ENCODE data around the gene FAN1.

Gene FAN1

GRCh38 chr15:30895461-30896210 lies 8.1 kb upstream of the FAN1 start:
- in situ Hi-C loops (cut with HindIII; ENCODE audit: low pct_ligation_motif_present, low sequenced_read_pairs): no loop called here
- no peaks in the 10 kb centered on the region for H3K27me3 ChIP-seq (replicated peaks)
- H3K36me3 ChIP-seq (replicated peaks): no peaks in the 10 kb centered on the region
- no peak for DNase-seq
- H3K4me3 ChIP-seq (ENCODE audit: low read depth, low read length): no peak overlapping the region
- no peak overlapping the region for H3K27ac ChIP-seq
- TF ChIP-seq, protein P1, sequence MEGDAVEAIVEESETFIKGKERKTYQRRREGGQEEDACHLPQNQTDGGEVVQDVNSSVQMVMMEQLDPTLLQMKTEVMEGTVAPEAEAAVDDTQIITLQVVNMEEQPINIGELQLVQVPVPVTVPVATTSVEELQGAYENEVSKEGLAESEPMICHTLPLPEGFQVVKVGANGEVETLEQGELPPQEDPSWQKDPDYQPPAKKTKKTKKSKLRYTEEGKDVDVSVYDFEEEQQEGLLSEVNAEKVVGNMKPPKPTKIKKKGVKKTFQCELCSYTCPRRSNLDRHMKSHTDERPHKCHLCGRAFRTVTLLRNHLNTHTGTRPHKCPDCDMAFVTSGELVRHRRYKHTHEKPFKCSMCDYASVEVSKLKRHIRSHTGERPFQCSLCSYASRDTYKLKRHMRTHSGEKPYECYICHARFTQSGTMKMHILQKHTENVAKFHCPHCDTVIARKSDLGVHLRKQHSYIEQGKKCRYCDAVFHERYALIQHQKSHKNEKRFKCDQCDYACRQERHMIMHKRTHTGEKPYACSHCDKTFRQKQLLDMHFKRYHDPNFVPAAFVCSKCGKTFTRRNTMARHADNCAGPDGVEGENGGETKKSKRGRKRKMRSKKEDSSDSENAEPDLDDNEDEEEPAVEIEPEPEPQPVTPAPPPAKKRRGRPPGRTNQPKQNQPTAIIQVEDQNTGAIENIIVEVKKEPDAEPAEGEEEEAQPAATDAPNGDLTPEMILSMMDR (IDR thresholded peaks at IDR 0.05; ENCODE audit: low read depth, low read length, missing control alignments): no peak

DNA sequence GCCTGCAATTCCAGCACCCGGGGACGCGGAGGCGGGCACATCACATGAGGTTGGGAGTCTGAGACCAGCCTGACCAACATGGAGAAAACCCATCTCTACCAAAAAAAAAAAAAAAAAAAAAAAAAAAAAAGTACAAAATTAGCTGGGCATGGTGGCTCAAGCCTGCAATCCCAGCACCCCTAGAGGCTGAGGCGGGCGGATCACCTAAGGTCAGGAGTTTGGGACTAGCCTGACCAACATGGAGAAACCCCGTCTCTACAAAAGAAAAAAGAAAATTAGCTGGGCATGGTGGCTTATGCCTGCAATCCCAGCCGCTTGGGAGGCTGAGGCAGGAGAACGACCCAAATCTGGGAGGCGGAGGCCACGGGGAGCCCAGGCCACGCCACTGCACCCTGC lies 7.5 kb upstream of the FAN1 start:
- no peak overlapping the region for H3K27ac ChIP-seq
- no peak overlapping the region for H3K4me3 ChIP-seq (ENCODE audit: low read depth, low read length)
- H3K36me3 ChIP-seq (replicated peaks): no peaks in the 10 kb centered on the region
- H3K27me3 ChIP-seq (replicated peaks): no peaks in the 10 kb centered on the region
- in situ Hi-C loops (cut with HindIII; ENCODE audit: low pct_ligation_motif_present, low sequenced_read_pairs): no loop called here
- no peak for DNase-seq
- TF ChIP-seq, protein P1 (IDR thresholded peaks at IDR 0.05; ENCODE audit: low read depth, low read length, missing control alignments): no peak

GRCh38 chr15:30901889-30902288 lies 1.8 kb upstream of the FAN1 start:
- no peak overlapping the region for H3K27ac ChIP-seq
- in situ Hi-C loops (cut with HindIII; ENCODE audit: low pct_ligation_motif_present, low sequenced_read_pairs): no loop called here
- no peaks in the 10 kb centered on the region for H3K36me3 ChIP-seq (replicated peaks)
- no peak for DNase-seq
- TF ChIP-seq, protein P1 (IDR thresholded peaks at IDR 0.05; ENCODE audit: low read depth, low read length, missing control alignments): no peak
- H3K27me3 ChIP-seq (replicated peaks): no peaks in the 10 kb centered on the region
- H3K4me3 ChIP-seq (ENCODE audit: low read depth, low read length): no peak overlapping the region

DNA sequence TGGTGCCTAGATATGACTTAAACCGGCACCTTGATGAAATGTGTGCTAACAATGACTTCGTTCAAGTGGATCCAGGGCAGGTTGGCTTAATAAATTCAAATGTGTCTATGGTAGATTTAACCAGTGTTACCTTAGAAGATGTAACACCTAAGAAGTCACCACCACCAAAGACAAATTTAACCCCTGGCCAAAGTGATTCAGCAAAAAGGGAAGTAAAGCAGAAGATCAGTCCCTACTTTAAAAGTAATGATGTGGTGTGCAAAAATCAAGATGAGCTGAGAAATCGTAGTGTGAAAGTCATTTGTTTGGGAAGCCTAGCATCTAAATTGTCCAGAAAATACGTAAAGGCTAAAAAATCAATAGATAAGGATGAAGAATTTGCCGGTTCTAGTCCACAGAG lies 1.1 kb downstream of the FAN1 start:
- Histone ChIP-seq H3K27me3 (replicated peaks) (no peaks in the 10 kb centered on the region), H3K27ac (no peak overlapping the region), H3K36me3 (replicated peaks) (no peaks in the 10 kb centered on the region), H3K4me3 (ENCODE audit: low read depth, low read length) (no peak overlapping the region)
- no peak for DNase-seq
- in situ Hi-C loops (cut with HindIII; ENCODE audit: low pct_ligation_motif_present, low sequenced_read_pairs): no loop called here
- TF ChIP-seq, protein P1 (IDR thresholded peaks at IDR 0.05; ENCODE audit: low read depth, low read length, missing control alignments): no peak

GRCh38 chr15:30905821-30906220 lies 2.1 kb downstream of the FAN1 start:
- H3K27me3 ChIP-seq (replicated peaks): no peaks in the 10 kb centered on the region
- TF ChIP-seq, protein P1 (IDR thresholded peaks at IDR 0.05; ENCODE audit: low read depth, low read length, missing control alignments): peak; percentile 33
- no peak overlapping the region for H3K27ac ChIP-seq
- in situ Hi-C loops (cut with HindIII; ENCODE audit: low pct_ligation_motif_present, low sequenced_read_pairs): no loop called here
- DNase-seq: no peak
- H3K36me3 ChIP-seq (replicated peaks): no peaks in the 10 kb centered on the region
- no peak overlapping the region for H3K4me3 ChIP-seq (ENCODE audit: low read depth, low read length)

DNA sequence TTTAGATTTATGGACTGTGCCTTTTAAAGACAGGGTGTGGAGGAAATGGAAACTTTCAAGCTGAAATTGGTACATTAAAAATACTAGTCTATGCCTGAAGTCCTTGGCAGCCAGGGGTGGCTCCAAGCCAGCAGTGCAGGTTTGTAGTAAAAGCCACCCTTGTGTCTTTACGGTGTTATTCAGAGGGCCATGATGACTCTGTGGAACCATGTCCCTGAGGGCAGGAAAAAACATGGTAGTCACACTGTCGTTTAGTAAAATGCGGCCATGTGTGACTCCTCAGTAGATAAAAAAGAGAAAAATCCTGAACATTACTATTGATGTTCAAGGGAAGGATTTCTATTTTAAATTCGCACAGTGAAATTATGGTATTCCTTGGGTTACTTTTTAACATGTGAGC lies 2.7 kb downstream of the FAN1 start:
- DNase-seq: no peak
- no peaks in the 10 kb centered on the region for H3K36me3 ChIP-seq (replicated peaks)
- no peak overlapping the region for H3K27ac ChIP-seq
- no peaks in the 10 kb centered on the region for H3K27me3 ChIP-seq (replicated peaks)
- in situ Hi-C loops (cut with HindIII; ENCODE audit: low pct_ligation_motif_present, low sequenced_read_pairs): no loop called here
- TF ChIP-seq, protein P1 (IDR thresholded peaks at IDR 0.05; ENCODE audit: low read depth, low read length, missing control alignments): no peak
- no peak overlapping the region for H3K4me3 ChIP-seq (ENCODE audit: low read depth, low read length)
